RWPE2 (cell line): ENCODE results near the gene CAMK1D.
A peak's percentile ranks its signal among the peaks of the same experiment; 100 is the strongest.

ENCODE experiments used
- ATAC-seq: fragments of 200-7000 bp; cut with Tn5 transposase; 3 replicates; pipeline ENCODE4 v1.9.1; 2021; ENCODE audit warnings: low read depth
- DNase-seq: peaks from one replicate; pipeline ENCODE4 v3.0.0-alpha.2; 2020; ENCODE audit warnings: low spot score
- H3K27ac ChIP-seq: fragments of 450-650 bp; 2 replicates; pipeline ENCODE4 v1.5.1; 2017; ENCODE audit warnings: mild to moderate bottlenecking; ENCODE audit not compliant: poor library complexity, severe bottlenecking
- H3K27me3 ChIP-seq: fragments of 250-450 bp; sonication (Bioruptor Pico); 2 replicates; pipeline ENCODE4 v1.5.1; 2021; ENCODE audit warnings: mild to moderate bottlenecking, moderate library complexity; ENCODE audit not compliant: insufficient read depth, poor library complexity, severe bottlenecking
- H3K36me3 ChIP-seq: fragments of 250-450 bp; sonication (Bioruptor Pico); 2 replicates; pipeline ENCODE4 v1.5.1; 2020; ENCODE audit warnings: low read depth, mild to moderate bottlenecking, moderate library complexity
- H3K4me1 ChIP-seq: fragments of 250-450 bp; sonication (Bioruptor Pico); 2 replicates; pipeline ENCODE4 v1.5.1; 2021; ENCODE audit warnings: mild to moderate bottlenecking, moderate library complexity; ENCODE audit not compliant: insufficient read depth, poor library complexity, severe bottlenecking
- H3K4me3 ChIP-seq: fragments of 250-450 bp; sonication (Bioruptor Pico); 2 replicates; pipeline ENCODE4 v1.5.1; 2021; ENCODE audit warnings: mild to moderate bottlenecking, moderate library complexity; ENCODE audit not compliant: severe bottlenecking
- H3K9me3 ChIP-seq: fragments of 250-450 bp; sonication (Bioruptor Pico); 2 replicates; pipeline ENCODE4 v1.5.1; 2021; ENCODE audit warnings: mild to moderate bottlenecking, moderate library complexity; ENCODE audit not compliant: severe bottlenecking
- TF ChIP-seq, protein P1 (sequence below): fragments of 450-650 bp; IDR thresholded peaks from one replicate; pipeline ENCODE4 v1.5.1; 2017; ENCODE audit warnings: mild to moderate bottlenecking, moderate library complexity; ENCODE audit not compliant: poor library complexity, severe bottlenecking

CAMK1D gene

DNA sequence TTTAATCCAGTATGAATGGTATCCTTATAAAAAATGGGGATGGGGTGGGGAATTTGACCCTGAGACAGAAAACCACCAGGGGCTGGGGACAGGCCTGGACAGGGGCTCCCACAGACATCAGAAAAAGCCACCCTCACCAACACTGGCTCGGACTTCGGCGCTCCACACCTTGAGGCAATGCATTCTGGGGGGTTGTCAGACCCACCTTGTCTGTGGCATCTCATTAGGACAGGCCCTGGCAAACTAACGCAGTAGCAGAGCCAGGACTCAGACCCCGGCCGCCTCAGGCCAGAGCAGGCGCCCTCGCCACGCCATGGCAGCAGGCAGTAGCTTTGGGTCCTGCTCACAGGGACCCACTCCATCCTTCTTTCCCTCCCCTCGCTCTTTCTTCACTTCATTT is 492.1 kb downstream of the CAMK1D start:
- ATAC-seq (no peak), DNase-seq (no peak)
- Histone ChIP-seq H3K36me3 (no peaks in the 10 kb centered on the region), H3K9me3 (no peaks in the 10 kb centered on the region), H3K4me1 (peaks cover 13% of the 10 kb centered on the region), H3K4me3 (no peak overlapping the region), H3K27ac (no peak overlapping the region), H3K27me3 (no peaks in the 10 kb centered on the region)
- TF ChIP-seq, protein P1, sequence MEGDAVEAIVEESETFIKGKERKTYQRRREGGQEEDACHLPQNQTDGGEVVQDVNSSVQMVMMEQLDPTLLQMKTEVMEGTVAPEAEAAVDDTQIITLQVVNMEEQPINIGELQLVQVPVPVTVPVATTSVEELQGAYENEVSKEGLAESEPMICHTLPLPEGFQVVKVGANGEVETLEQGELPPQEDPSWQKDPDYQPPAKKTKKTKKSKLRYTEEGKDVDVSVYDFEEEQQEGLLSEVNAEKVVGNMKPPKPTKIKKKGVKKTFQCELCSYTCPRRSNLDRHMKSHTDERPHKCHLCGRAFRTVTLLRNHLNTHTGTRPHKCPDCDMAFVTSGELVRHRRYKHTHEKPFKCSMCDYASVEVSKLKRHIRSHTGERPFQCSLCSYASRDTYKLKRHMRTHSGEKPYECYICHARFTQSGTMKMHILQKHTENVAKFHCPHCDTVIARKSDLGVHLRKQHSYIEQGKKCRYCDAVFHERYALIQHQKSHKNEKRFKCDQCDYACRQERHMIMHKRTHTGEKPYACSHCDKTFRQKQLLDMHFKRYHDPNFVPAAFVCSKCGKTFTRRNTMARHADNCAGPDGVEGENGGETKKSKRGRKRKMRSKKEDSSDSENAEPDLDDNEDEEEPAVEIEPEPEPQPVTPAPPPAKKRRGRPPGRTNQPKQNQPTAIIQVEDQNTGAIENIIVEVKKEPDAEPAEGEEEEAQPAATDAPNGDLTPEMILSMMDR: no peak

DNA sequence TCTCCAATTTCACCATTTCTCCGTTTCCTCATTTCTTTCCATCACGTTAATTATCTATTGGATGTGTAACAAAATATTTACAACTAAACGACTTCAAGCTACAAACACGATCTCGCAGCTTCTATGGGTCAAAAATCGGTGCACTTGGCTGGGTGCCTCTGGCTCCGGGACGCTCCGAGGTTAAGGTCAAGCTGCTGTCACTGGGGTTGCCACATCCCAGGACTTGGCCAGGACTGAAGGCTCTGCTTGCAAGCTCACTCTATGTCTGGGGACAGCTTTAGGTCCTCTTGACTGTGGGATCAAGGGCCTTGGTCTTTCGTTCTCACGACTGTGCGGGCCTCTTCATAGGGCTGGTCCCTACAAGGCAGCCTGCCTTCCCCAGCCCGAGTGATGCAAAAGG is 492.5 kb downstream of the CAMK1D start:
- no peak for ATAC-seq
- no peak overlapping the region for H3K4me3 ChIP-seq

DNA sequence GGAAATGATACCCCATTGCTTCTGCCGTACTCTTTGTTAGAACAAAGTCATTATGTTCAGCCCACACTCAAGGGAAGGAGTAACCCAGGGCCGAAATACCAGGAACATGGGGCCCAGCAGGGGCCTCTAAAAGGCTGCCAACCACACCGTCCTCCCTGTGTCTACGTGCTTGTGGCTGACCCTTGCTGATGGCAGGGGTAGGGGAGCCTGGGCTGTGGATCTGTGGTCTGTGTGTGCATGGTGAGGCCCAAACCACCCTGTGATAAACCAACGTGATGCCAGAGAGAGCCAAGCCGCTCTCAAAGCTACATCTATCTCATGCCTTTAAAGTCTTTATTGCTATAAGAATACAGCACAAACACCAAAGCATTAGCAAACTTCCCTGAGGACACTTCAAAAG is 493.0 kb downstream of the CAMK1D start:
- Histone ChIP-seq H3K27me3 (no peaks in the 10 kb centered on the region), H3K36me3 (no peaks in the 10 kb centered on the region), H3K9me3 (no peaks in the 10 kb centered on the region), H3K4me1 (peaks cover 12% of the 10 kb centered on the region), H3K27ac (no peak overlapping the region), H3K4me3 (no peak overlapping the region)
- ATAC-seq (no peak), DNase-seq (no peak)
- TF ChIP-seq, protein P1: no peak

More for the DNA sequence above, 492.5 kb downstream of the CAMK1D start:
- Histone ChIP-seq H3K9me3 (no peaks in the 10 kb centered on the region), H3K4me1 (peaks cover 12% of the 10 kb centered on the region), H3K27ac (no peak overlapping the region), H3K36me3 (no peaks in the 10 kb centered on the region), H3K27me3 (no peaks in the 10 kb centered on the region)
- TF ChIP-seq, protein P1: no peak
- DNase-seq: no peak

DNA sequence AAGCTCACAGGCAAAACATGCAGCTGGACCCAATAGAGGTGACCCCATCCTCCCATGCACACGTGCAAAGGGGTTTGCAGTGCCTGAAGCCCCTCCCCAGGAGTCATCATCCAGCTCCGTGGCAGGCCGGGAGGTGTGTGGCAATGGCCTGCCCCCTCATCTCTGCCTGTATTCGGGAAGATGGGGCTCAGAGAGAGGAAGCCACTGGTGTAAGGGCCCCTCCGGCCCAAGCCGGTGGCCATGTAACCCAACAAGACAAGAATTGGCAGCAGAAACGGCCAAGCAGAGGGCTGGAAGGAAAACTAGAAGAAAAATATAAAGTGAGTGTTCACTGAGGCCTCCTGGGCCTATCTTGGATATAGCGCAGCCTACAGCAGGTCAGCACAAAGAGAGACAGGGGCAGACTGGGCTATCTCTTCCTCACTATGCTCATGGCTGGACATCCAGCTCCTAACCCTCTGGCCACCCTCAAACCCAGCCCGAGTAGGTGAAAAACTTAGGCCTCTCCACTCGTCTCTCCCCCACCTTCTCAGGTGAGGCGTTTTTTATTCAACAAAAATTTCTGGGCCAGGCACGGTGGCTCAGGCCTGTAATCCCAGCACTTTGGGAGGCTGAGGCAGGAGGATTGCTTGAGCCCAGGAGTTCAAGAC is 494.1 kb downstream of the CAMK1D start:
- DNase-seq (no peak), ATAC-seq (no peak)
- H3K4me1 ChIP-seq: peaks cover 12% of the 10 kb centered on the region
- no peaks in the 10 kb centered on the region for H3K9me3 ChIP-seq
- TF ChIP-seq, protein P1: no peak
- no peak overlapping the region for H3K27ac ChIP-seq
- H3K4me3 ChIP-seq: no peak overlapping the region
- H3K27me3 ChIP-seq: no peaks in the 10 kb centered on the region
- H3K36me3 ChIP-seq: no peaks in the 10 kb centered on the region

DNA sequence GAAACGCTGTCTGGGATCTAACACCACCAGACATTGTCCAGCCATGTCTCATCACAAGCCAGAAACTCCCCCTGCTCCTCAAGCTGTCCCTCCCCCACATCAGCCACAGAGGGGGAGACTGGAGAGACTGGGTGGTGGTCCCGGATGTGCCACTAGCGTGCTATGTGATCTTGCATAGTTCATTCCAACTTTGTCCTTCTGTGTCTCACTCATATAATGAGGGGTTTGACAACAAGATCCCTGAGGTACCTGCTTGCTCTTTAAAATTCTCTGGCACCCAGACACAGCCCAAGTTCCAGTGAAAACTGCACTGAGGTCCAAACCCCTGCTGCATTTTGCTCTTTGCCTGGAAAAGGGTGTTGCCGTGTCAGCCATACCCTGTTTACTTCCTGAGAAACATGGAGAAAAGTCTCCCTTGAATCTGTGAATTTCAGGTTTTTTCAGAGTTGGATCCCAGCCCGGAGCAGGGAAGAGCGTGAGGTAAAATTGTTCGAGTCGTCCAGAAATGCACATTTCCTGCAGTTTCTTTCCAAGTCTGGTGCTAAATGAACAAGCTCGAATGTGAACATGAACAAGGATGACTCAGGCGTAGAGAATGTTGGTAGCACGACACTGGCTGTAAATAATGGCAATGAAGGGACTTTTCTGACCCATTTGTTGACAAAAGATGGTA is 495.6 kb downstream of the CAMK1D start:
- Histone ChIP-seq H3K27me3 (no peaks in the 10 kb centered on the region), H3K9me3 (no peaks in the 10 kb centered on the region), H3K36me3 (no peaks in the 10 kb centered on the region), H3K4me3 (no peak overlapping the region), H3K27ac (peak overlapping the region; percentile 80), H3K4me1 (peaks cover 22% of the 10 kb centered on the region)
- no peak for DNase-seq
- peak; percentile 80 for ATAC-seq
- TF ChIP-seq, protein P1: no peak
